Measurements from ENCODE around the gene METRN.
A peak's percentile ranks its signal among the peaks of the same experiment; 100 is the strongest.
"Not testable (repeated sequence)": the region's sequence is repeated elsewhere in the genome, so short reads cannot be mapped to it uniquely, and the experiment has no call there.

METRN gene

DNA sequence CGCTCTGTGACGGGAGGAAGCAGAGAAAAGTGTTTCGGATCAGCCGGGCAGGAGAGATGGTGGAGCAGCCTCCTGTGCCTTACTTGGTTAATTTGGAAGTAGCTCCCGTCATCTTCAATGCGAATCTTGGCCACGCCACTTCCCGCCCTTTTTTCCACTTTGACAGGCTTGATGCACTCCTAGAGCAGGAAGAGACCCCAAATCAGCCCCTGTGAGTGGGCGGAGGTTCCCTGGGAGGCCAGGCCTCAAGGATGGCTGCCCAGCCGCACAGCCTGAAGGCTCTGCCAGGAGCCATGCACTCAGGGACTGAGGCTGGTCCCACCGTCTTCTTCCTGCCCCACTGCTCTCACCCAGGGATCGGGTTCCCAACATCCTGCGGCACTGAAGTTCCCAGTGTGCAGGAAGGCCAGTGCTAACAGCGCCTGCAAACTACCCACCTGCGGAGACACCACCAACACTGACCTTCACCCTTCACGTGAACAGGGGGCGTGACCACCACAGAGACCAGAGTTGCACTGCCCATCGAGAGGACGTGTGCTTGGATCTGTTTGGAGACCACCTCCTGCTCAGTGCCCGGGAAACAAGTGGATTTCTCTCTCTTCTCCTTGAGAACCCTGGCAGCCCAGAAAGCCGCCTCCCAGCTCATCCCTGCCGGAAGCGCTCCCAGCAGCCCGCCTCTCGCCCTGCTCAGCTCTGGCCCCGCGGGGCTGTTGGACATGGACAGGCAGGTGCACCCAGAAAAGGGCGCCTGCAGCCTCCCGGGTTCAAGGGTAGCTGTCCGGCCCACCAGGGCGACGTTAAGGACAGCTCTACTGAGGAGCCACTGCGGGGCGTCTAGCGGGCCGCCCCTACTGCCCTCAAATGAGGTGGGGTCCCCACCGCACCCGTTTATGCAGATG is 24.9 kb downstream of the METRN start:
- DNase-seq = no peak

DNA sequence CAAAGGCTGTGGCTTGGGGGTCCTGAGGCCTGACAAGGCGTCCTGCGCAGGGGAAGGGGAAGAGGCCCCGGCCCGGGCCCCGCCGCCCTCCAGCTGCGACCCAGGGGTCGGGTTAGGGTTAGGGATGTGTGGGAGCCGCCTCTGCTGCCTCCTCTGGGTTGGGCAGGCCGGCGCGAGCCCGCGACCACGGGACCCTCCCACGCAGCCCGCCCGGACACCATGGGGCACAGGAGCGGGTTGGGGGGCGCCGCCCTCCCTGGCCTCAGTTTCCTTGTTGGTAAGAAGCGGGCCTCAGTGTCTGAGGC is 25.5 kb downstream of the METRN start:
- no peak for DNase-seq

DNA sequence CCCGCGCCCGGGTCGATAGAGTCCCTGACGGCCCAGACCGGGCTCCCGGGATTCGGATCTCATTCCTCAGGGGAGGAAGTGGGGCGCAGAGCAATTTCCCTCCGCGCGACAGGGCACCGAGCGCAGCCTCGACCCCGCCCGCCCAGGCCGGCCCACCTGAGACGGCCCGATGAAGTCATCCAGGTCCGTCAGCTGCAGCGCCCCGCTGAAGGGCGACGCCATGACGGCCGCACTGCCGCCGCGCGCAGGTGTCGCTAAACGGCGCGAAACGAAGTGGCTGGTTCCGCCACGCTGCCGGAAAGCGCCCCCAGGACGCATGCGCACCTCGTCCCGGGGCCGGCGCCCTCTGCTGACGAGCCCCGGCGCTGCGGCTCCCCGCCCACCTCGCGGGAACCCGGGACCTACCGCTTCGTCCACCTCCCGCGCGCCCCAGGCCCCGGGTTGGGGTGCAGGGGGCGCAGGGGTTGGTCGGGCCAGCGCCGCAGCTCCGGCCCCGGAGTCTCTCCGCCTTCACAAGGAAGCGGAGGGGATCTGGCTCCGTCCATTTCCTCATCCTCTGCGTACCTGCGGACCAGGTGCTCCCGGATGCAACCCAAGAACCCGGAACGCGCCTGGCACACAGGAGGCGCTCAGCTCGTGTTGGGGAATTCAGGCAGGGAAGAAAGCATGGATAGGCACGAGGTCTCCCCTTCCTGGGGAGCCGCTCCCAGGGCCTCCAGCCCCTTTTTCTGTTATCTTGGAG is 26.0 kb downstream of the METRN start, which contains the start of gene CIAO3:
TSS of gene CIAO3 (minus strand) at position 234 of the 742 bp plus-strand sequence. CDS start at position 222, 12 bp downstream.
- peak; percentile 69 to 76 for DNase-seq

DNA sequence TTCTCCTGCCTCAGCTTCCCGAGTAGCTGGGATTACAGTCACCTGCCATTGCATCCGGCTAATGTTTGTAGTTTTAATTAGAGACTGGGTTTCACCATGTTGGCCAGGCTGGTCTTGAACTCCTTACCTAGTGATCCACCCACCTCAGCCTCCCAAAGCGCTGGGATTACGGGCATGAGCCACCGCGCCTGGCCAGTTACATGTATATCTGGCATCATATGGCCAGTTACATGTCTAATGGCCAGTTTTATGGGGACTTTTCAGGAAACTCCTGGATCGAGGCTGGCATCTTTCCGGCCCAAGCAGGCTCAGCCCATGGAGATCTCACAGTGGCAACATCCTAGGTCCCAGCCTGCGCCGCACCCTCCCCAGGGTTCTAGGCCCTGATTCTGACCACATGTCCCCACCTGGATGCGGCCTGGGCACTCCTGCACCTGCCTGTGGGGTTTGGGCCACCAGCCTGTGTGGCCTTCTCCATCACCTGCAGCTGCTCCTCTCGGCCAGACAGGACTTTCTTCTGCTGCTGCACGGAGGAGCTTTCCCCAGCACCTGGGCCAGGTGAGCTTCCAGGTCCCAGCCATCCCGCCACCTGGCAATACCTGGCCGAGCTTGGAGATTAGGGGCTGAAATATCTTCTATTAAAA is 27.2 kb downstream of the METRN start:
- no peak for DNase-seq

DNA sequence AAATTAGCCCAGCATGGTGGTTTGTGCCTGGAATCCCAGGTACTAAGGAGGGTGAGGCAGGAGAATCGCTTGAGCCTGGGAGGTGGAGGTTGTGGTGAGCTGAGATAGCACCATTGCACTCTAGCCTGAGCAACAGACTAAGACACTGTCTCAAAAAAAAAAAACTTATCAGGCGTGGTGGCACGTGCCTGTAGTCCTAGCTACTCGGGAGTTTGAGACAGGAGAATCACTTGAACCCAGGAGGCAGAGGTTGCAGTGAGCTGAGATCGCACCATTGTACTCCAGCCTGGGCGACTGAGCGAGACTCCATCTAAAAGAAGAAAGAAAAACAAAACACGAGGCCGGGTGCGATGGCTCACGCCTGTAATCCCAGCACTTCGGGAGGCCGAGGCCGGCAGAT is 28.0 kb downstream of the METRN start:
- not testable (repeated sequence) for DNase-seq

DNA sequence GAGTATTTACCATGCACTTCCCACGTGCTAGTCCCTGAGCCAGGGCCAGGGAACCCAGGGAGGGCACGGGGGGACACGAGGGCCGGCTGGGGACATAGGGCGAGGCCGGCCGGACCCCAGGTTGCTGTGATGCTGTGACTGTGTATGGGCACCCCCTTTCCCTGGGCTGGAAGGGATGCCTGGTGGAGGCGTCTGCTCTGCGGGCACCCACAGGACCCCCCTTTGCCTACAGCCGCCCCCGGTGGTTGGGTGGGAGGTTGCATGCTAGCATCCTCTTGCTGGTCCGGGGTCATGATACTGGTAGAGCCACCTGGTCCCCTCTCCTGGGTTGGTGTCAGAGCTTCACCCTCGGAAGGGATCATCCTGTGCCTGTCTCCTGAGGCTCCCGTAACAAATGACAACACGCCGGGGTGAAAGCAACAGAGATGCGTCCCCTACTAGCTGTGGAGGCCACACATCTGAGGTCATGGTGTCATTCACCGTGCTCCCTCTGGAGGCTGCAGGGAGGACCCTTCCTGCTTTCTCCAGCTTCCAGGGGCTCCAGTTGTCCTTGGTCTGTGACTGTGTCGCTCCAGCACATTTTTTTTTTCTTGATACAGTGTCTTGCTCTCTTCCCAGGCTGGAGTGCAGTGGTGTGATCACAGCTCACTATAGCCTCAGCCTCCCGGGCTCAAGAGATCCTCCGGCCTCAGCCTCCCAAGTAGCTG is 29.0 kb downstream of the METRN start:
- DNase-seq = no peak

DNA sequence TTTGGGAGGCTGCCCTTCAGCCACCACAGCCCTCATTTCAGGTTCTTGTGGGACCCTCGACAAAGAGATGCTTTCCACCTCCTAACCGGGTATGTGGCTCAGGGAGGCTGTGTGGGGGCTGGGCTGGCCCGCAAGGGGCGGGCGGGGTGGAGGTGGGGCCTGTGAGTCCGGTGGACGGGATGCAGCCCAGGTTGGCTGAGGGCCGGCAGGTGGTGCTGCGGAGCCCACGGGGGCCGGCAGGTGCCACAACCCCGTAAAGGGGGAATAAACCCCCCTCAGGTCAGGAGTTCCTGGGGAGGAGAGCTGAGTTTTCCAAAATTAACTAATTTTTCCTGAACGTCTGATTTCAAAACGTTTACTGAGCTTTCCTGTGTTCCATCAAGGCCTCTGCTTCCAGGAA is 30.8 kb downstream of the METRN start:
- DNase-seq = peak in 1 of 2 experiments; percentile 23

DNA sequence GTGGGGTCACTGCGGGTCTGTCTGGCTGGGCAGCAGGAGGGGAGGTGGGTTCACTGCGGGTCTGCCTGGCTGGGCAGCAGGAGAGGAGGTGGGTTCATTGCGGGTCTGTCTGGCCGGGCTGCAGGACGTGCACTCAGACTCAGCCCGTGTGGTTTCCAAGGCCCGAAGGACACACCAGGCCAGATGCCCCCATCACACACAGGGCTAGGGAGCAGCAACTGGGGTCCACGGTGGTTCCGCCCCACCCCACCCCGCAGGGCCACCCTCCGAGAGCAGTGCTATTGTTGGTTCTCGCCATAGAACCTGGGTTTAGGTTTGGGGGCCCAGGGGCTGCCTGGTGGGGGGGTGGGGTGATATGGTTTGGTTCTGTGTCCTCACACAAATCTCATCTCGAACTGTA is 31.7 kb downstream of the METRN start:
- no peak for DNase-seq

DNA sequence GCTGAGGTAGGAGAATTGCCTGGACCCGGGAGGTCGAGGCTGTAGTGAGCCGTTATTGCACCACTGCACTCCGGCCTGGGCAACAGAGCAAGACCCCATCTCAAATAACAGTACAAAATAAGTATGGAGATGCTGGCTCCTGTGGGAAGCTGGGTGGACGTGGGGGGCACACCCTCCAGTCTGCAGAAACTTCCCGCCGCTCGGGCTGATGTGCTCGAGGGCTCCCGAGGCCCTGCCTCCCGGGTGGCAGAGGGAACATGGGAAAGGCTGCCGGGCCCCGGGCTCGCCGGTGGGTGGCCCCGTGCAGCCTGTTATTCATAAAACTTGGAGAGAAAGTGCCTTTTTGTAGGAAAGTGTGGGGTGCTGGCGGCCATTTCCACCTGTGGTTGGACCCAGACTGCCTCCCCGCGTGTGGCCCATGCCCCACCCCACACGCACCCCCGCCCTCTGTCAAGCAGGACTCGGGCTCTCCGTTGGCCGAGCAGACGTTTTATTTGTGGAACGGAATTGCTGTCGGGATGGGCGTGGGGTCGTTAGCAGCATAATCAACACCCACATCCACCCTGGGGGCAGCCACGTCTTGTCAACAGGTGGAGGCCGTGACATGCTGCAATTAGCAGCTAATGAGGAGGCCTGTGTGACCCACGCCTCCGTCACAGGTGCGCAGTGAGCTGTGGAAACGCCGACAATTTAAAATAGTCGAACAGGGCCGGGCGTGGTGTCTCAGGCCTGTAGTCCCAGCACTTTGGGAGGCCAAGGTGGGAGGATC is 33.2 kb downstream of the METRN start:
- no peak for DNase-seq

DNA sequence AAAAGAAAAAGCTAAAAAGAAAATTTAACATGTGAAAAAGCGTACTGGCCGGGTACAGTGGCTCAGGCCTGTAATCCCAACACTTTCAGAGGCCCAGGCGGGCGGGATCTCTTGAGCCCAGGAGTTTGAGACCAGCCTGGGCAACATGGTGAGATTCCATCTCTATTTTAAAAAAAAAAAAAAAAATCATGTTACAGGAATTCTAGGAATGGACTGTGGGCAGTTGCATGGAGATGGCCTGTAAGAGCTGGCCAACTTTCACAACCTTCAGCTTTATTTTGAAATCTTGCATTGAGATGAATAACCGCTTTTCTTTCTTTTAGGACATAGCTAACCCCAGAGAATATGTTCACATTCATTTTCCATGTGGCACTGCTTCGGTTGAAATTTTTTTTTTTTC is 34.1 kb downstream of the METRN start:
- DNase-seq = no peak

DNA sequence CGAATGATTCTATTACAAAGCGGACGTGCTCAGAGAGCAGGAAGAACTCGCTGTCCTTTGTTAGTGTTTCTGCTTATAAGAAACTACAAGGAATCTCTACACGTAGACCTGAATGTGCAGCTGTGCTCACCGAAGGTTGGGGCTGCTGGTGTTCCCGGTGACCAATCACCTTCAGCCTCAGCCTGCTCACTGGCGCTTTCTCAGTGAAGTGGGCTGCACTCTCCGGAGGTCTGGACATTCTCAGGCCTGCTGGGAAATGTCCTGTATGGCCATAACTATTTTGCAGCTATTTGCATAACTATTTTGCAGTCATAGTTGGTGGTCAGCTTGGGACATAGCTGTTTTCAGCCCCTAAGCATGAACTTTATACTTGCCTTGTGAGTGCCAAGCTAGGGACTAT is 35.6 kb downstream of the METRN start:
- no peak for DNase-seq

DNA sequence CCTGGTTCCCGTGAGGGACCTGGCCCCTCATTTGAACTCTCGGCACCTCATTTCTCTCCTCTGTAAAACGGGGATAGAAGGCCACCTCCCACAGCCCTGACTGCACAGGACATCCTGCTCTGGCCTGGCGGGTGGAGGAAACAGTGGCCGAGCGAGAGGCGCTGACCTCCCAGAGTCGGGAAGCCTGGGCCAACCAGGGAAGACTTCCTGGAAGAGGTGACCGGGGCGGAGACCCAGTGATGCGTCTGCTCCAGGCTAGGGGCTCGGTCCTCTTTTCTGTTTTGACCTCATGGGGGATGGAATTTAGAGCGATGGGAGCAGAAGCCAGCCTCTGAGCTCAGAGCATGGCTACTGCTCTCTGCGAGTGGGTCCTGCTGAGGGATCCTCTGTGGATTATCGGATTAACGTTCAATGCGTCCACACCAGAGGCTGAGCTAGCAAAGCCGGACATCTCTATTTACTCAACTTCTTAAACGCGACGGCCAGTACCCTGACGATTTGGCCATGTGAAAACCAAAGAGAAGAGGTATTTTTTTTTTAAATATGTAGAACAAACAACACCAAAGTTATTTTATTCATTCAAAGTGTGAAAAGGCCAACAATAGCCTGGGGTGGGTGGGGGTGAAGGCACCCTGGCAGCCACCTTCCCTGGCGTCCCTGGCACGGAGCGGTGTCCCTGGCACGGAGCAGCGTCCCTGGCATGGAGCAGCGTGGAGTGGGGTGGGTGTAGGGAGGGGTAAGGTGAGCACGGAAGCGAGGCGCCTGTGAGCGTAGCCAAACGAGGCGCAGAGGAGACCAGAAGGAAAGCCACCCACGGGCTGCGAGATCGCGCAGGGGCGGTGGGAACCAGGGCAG is 36.5 kb downstream of the METRN start:
- no peak for DNase-seq

DNA sequence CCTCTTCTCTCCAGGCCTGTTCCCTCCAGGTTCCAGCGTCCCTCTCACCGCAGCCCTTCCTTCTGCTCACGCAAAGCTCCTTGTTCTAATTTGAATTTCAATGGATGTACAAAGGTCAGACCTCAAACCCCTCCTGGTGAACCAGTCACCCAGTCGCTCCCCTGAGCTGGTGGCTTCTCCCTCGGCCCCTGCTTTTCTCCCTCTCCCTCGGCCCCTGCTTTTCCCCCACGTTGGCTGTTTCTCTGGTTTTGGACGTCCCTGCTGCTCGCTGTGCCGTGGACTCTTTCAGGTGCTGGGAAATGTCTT is 37.0 kb downstream of the METRN start:
- DNase-seq = no peak

DNA sequence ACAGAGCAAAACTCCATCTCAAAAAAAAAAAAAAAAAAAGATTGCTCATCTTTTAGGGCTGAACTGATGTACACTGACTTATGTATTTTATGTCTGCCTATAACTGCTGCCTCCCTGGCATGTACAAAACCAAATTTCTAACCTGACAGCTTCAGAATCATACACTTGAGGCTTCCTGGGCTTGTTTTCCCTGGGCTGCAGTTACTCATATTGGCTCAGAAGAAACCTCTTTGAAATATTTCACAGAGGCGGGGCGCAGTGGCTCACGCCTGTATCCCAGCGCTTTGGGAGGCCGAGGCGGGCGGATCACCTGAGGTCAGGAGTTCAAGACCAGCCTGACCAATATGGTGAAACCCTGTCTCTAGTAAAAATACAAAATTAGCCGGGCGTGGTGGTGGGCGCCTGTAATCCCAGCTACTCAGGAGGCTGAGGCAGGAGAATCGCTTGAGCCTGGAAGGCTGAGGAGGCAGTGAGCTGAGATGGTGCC is 39.2 kb downstream of the METRN start:
- not testable (repeated sequence) for DNase-seq

DNA sequence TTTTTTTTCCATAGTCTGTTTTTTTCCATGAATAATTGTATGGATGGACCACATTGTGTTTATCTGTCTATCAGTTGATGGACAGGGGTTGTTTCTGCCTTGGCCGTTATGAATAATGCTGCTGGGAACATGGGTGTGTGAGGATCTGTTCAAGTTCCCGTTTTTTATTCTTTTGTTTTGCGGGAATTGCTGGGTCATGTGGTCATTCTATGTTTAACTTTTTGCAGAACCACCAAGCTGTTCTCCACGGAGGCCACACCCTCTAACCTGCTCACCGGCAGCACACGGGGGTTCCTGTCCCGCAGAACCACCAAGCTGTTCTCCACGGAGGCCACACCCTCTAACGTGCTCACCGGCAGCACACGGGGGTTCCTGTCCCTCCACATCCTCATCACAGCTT is 39.7 kb downstream of the METRN start:
- no peak for DNase-seq

DNA sequence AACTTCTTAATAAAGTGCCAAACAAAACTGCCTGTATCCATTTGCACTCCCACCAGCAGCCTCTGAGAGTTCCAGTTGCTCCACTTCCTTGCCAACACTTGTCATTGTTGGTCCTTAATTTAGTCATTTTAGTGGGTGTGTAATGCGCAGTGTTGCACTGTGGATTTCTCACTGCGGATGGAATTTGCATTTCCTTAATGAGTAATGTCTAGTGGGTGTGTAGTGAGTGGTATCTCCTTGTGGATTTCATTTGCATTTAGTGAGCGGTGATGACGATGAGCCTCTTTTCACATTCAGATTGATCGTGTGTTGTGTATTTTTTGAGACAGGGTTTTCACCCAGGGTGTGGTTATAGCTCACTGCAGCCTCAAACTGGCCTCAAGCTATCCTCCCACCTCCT is 41.5 kb downstream of the METRN start:
- no peak for DNase-seq

DNA sequence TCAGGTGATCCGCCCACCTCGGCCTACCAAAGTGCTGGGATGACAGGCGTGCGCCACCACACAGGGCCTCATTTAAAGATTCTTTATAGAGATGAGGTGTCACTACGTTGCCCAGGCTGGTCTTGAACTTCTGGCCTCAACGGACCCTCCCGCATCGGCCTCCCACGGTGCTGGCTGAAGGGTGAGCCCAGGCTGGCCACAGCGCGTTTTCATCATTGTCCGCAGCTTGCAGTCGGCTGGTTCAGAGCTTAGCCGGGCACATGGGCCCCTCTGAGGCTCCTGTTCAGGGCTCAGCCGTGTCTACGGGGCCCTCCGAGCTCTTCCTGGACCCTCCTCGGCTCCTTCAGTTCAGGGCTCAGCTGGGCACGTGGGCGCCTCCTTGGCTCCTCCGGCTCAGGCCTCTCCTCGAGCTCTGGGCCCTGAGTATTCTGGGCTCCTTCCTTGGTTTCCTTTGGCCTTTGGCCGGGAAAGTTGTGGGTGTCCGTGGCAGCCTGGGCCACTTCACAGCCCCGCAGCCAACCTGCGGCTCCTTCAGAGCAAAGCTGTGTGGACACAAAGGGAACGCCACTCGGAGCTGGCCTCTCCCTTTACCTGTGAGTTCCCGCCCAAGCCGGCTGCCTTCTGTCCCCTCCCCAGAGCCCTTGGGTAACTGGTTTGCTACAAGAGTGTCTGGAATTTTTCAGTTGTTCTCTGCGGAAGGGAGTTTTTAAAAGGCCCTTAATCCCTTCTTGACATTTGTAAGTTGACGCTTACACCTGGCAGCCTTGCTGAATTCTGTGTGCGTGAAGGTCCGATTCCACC is 44.4 kb downstream of the METRN start:
- no peak for DNase-seq

DNA sequence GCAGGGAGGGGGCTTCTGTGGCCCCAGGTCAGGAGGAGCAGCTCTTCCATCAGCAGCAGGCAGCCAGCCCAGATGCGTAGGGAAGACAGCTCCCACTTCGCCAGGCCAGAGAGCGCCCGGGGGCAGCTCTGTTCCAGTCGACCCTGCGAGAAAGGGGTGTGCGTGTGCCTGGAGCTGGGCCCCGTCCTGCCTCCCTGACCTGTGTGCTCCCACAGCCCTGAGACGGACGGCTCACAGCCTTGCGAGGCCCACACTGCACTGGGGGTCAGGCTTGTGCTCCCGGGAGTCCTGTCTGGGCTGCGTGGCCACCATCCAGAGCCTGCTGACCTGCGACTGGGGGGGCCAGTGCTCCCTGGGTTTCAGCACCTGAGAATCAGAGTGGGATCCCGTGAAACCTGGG is 45.1 kb downstream of the METRN start:
- DNase-seq = no peak

DNA sequence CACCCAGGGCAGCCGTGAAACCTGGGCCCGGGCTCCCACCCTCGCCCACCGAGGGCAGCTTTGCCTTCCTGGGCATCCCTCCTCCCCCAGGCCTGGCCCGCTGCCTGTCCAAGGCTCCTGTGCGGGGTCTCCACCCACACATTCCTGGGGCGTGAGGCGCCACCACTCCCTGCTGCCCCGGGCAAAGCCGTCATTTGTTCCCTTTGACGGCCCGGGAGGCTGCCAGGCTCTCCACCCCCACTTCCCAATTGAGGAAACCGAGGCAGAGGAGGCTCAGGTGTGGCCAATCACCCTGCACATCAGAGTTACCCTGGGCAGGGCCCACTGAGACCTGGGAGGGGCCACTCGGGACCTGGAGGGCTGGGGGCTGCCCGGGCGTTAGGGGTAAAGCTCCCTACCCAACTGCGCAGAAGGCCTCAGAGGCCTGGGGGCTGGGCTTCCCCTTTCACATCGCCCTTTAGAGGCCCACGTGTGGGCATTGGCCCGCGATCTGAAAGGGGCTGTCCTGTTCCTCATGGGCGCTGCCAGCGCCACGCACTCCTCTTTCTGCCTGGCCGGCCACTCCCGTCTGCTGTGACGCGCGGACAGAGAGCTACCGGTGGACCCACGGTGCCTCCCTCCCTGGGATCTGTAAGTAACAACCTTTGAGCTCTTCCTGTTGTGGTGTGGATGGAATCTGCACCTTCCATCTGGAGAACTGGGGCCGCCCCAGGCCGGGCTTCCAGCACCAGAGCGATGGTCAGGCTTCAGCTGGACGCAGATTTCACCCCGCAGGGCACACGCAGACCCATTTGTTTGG is 45.8 kb downstream of the METRN start, which contains the start of gene MSLN:
TSS of gene MSLN (plus strand) at position 190 of the 799 bp plus-strand sequence. CDS start 1,947 bp downstream, outside the sequence.
- no peak for DNase-seq
